Lung (tissue), 12 donors: ENCODE data around the gene PPP2R3A. TPM values are rescaled to one million over a fixed set of nuclear protein-coding genes. Genes with fewer than 3 reads are reported as not detected.

ENCODE experiments used
- ATAC-seq: fragments of 200-7000 bp; cut with Tn5 transposase; one replicate; pipeline ENCODE4 v1.9.1; 2020; ENCODE audit warnings: moderate number of reproducible peaks; ENCODE audit not compliant: insufficient read depth, low FRiP score
- DNase-seq, 3 donors: peaks; one replicate each; pipeline ENCODE4 v3.0.0-alpha.2; 2013 to 2017
- H3K27ac ChIP-seq, 2 donors: one replicate each; pipeline ENCODE4 v1.5.1; 2013; ENCODE audit warnings: mild to moderate bottlenecking in 2 of 2, moderate library complexity in 2 of 2, control low read depth in 1 of 2, inconsistent platforms in 1 of 2, low read depth in 1 of 2, low read length in 1 of 2
- H3K27me3 ChIP-seq, 3 donors: one replicate each; pipeline ENCODE4 v1.5.1; 2013; ENCODE audit warnings: low read length in 2 of 3; ENCODE audit not compliant: control insufficient read depth in 3 of 3, insufficient read depth in 3 of 3
- H3K36me3 ChIP-seq, 4 donors: one replicate each; pipeline ENCODE4 v1.5.1; 2013; ENCODE audit warnings: low read length in 4 of 4, mild to moderate bottlenecking in 1 of 4, moderate library complexity in 1 of 4; ENCODE audit not compliant: control insufficient read depth in 4 of 4, insufficient read depth in 4 of 4
- H3K4me1 ChIP-seq, 5 donors: one replicate each; pipeline ENCODE4 v1.5.1; 2013; ENCODE audit warnings: low read length in 5 of 5, mild to moderate bottlenecking in 2 of 5, moderate library complexity in 1 of 5; ENCODE audit not compliant: control insufficient read depth in 5 of 5, insufficient read depth in 5 of 5
- H3K4me3 ChIP-seq: one replicate; pipeline ENCODE4 v1.5.1; 2013; ENCODE audit warnings: mild to moderate bottlenecking, control low read depth, moderate library complexity
- H3K9ac ChIP-seq, 2 donors: one replicate each; pipeline ENCODE4 v1.5.1; 2013; ENCODE audit warnings: low read length in 2 of 2, control low read depth in 1 of 2; ENCODE audit not compliant: insufficient read depth in 1 of 2
- H3K9me3 ChIP-seq, 4 donors: one replicate each; pipeline ENCODE4 v1.5.1; 2013; ENCODE audit warnings: low read length in 3 of 4, mild to moderate bottlenecking in 1 of 4, moderate library complexity in 1 of 4; ENCODE audit not compliant: control insufficient read depth in 4 of 4, insufficient read depth in 3 of 4
- CTCF ChIP-seq: IDR thresholded peaks from 2 replicates; pipeline ENCODE4 v1.5.1; 2012; ENCODE audit warnings: mild to moderate bottlenecking; ENCODE audit errors: control extremely low read depth, extremely low read depth
- WGBS, 2 donors: extraction: QIAGEN DNeasy Blood & Tissue Kit; methylation state at CpG; one replicate each; pipeline ENCODE4 v1.1.7; 2013; 5-methylcytosine and 5-hydroxymethylcytosine counted together
- polyA plus RNA-seq, 2 donors: library from polyadenylated mRNA; stranded (reverse); fragments of 200-250 nt; gene quantifications; one replicate each; pipeline ENCODE4 v1.2.1, GENCODE V29; 2013
- total RNA-seq, 2 donors: library from RNA; depleted of rRNA in 1 of 2; stranded (reverse); fragments of >200 nt in 1 of 2; gene quantifications; one replicate each; pipeline ENCODE4 v1.2.1, GENCODE V29; 2014 to 2021
- donor health status: control.
- donor health status: control.
- donor health status: Bipolar disorder and iron deficiency.
- donor health status: healthy.
- donor health status: DM: yes; HTN: yes; CAD: no.

Gene PPP2R3A
- total and polyA plus RNA-seq, 4 donors = 1.6 to 17.0 (median 4.6) TPM

- peak overlapping the region; percentile 80 to 97 for H3K9ac ChIP-seq
- H3K4me3 ChIP-seq = peak overlapping the region; percentile 78
- no peaks in the 10 kb centered on the region for H3K9me3 ChIP-seq
- H3K4me1 ChIP-seq = peaks cover 3 to 36% (median 12%) of the 10 kb centered on the region in 5 donors
- DNase-seq (peak; percentile 74 to 84 (median 80)), ATAC-seq (no peak)
- WGBS, 2 donors = 0% methylated on average over 47 of the region's 47 CpGs
- TF ChIP-seq CTCF = no peak
- peaks cover 0 to 19% (median 1%) of the 10 kb centered on the region in 4 donors for H3K36me3 ChIP-seq
- H3K27ac ChIP-seq = peak overlapping the region; percentile 100
- no peaks in the 10 kb centered on the region for H3K27me3 ChIP-seq
These were observed 229.1 kb downstream of the PPP2R3A start for GRCh38 chr3:136194409-136195257.

GRCh38 chr3:136195258-136196063, 229.9 kb downstream of the PPP2R3A start:
- Histone ChIP-seq H3K27me3 (no peaks in the 10 kb centered on the region), H3K4me1 (peaks cover 3 to 36% (median 8%) of the 10 kb centered on the region in 5 donors), H3K4me3 (peak overlapping the region; percentile 78), H3K27ac (peak overlapping the region; percentile 100), H3K9ac (peak overlapping the region; percentile 80 to 97), H3K9me3 (no peaks in the 10 kb centered on the region), H3K36me3 (peaks cover 0 to 19% (median 1%) of the 10 kb centered on the region in 4 donors)
- TF ChIP-seq CTCF = no peak
- DNase-seq (peak; percentile 87 to 92 (median 88)), ATAC-seq (peak; percentile 54)
- WGBS, 2 donors = 0 to 1% methylated on average over 97 to 103 of the region's 103 CpGs

GRCh38 chr3:136196064-136196400, 230.5 kb downstream of the PPP2R3A start, which contains the start of gene MSL2:
MSL2 (minus strand) TSS chr3:136196335; CDS start chr3:136195113, 1,222 bp downstream.
- DNase-seq = no peak
- Histone ChIP-seq H3K36me3 (peaks cover 0 to 19% (median 1%) of the 10 kb centered on the region in 4 donors), H3K4me1 (peaks cover 3 to 34% (median 7%) of the 10 kb centered on the region in 5 donors), H3K9ac (peak within 1 kb of the TSS; percentile 80 to 97), H3K27ac (peak within 1 kb of the TSS; percentile 100), H3K27me3 (no peaks in the 10 kb centered on the region), H3K4me3 (peak within 1 kb of the TSS; percentile 78), H3K9me3 (no peaks in the 10 kb centered on the region)
- no peak for ATAC-seq
- no peak for TF ChIP-seq CTCF
- WGBS, 2 donors = 0 to 2% methylated on average over 26 to 37 of the region's 37 CpGs
